Small intestine (tissue), 7 donors: ENCODE data around the gene CAMTA1. TPM values are rescaled to one million over a fixed set of nuclear protein-coding genes. Genes with fewer than 3 reads are reported as not detected.
A peak's percentile ranks its signal among the peaks of the same experiment; 100 is the strongest.

Experiments used
- DNase-seq, 2 donors: peaks; one replicate each; pipeline versions ENCODE4 v3.0.0 to v3.0.0-alpha.2; 2013
- FAIRE-seq: peaks from 2 replicates; lab custom pipeline; 2012; peaks lifted over from hg19 to GRCh38; lab: Jason Lieb, UNC
- H3K27ac ChIP-seq, 3 donors: one replicate each; pipeline ENCODE4 v1.5.1; 2013; ENCODE audit warnings: low read length in 2 of 3, mild to moderate bottlenecking in 2 of 3, control low read depth in 1 of 3, inconsistent platforms in 1 of 3, low read depth in 1 of 3, moderate library complexity in 1 of 3
- H3K27me3 ChIP-seq, 3 donors: one replicate each; pipeline ENCODE4 v1.6.1; 2013; ENCODE audit warnings: low read length in 3 of 3, inconsistent platforms in 1 of 3; ENCODE audit not compliant: control insufficient read depth in 3 of 3, insufficient read depth in 3 of 3
- H3K36me3 ChIP-seq, 3 donors: one replicate each; pipeline ENCODE4 v1.6.1; 2013; ENCODE audit warnings: low read length in 3 of 3, inconsistent platforms in 1 of 3, low read depth in 1 of 3, mild to moderate bottlenecking in 1 of 3, moderate library complexity in 1 of 3; ENCODE audit not compliant: control insufficient read depth in 3 of 3, insufficient read depth in 2 of 3
- H3K4me1 ChIP-seq, 3 donors: one replicate each; pipeline ENCODE4 v1.6.1; 2013; ENCODE audit warnings: low read length in 2 of 3, inconsistent platforms in 1 of 3, low read depth in 1 of 3, mild to moderate bottlenecking in 1 of 3, moderate library complexity in 1 of 3; ENCODE audit not compliant: control insufficient read depth in 3 of 3, insufficient read depth in 2 of 3
- H3K4me3 ChIP-seq, 3 donors: one replicate each; pipeline ENCODE4 v1.5.1; 2013; ENCODE audit warnings: low read length in 3 of 3, control low read depth in 1 of 3, inconsistent platforms in 1 of 3, low read depth in 1 of 3, mild to moderate bottlenecking in 1 of 3, moderate library complexity in 1 of 3
- H3K9me3 ChIP-seq, 2 donors: one replicate each; pipeline ENCODE4 v1.6.1; 2013; ENCODE audit warnings: low read depth in 1 of 2, low read length in 1 of 2; ENCODE audit not compliant: control insufficient read depth in 2 of 2, insufficient read depth in 1 of 2
- WGBS, 3 donors: extraction: QIAGEN DNeasy Blood & Tissue Kit; methylation state at CpG; one replicate each; pipeline ENCODE4 v1.1.7; 2013; 5-methylcytosine and 5-hydroxymethylcytosine counted together
- polyA plus RNA-seq, 4 donors: library from polyadenylated mRNA; stranded (reverse) in 3 of 4; unstranded in 1 of 4; fragments of 200-250 nt in 3 of 4; fragments of 120-200 nt in 1 of 4; gene quantifications; one replicate each; pipeline versions ENCODE4 v1.2.1 to v1.2.3, GENCODE V29; 2013
- donor health status: healthy with polysubstance abuse.
- donor health status: control.
- donor health status: control.
- donor health status: Bipolar disorder and iron deficiency.
- donor health status: healthy.

The CAMTA1 gene
- polyA plus RNA-seq, 4 donors = 57.6 to 177 (median 147) TPM

DNA sequence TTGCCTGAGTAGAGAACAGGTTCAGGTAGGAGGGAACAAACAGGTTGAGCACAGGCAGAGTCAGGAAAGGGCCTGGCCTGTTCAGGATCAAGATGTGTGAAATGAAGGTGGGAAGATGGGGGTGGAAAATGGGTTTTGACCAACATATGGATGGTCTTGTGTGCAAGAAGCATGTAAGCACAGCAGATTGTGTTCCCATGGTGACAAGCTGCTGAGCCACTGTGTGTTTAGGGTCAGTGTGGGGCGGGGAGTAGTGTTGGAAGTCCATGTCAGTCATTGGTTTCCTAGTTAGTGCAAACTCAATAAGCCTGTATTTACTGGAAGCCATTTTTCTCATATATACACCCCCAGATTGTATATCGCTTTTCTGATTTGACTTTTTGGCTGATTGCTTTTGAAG lies 111.9 kb downstream of the CAMTA1 start:
- WGBS, 3 donors = 88 to 98% (median 94%) methylated on average over 2 of the region's 2 CpGs
- H3K27me3 ChIP-seq = no peaks in the 10 kb centered on the region
- no peak for FAIRE-seq

DNA sequence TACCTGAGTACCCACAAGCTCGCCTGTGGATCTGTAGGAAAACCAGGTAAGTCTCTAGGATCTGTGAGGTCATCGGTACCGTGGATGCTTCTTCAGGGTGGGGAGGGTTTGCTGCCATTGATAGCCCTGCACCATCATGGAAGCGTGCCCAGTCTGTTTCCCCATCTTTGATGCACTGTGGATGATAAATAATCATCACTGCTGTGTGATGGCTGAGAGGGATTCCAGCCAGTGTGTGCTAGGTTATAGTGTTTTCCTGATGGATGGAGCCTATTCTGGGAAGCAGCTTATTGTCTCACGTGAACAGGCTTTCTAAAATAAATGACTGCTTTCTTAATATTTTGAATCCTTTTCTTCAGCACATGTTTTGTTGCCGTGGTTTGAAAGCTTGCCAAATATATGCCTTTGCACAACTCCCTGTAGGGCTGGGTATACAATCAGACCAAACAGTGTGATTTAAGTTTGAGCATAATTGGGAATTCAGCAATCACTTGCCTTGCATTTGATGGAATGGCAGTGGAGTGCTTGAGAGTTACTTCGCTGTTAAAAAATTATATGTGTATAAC lies 113.8 kb downstream of the CAMTA1 start:
- H3K27ac ChIP-seq = no peak overlapping the region
- DNase-seq (no peak), FAIRE-seq (no peak)
- no peak overlapping the region for H3K4me3 ChIP-seq
- H3K27me3 ChIP-seq = no peaks in the 10 kb centered on the region
- no peaks in the 10 kb centered on the region for H3K4me1 ChIP-seq
- no peaks in the 10 kb centered on the region for H3K36me3 ChIP-seq
- 77 to 87% (median 79%) methylated on average over 7 of the region's 7 CpGs for WGBS, 3 donors
- H3K9me3 ChIP-seq = no peaks in the 10 kb centered on the region

More for the DNA sequence above, 111.9 kb downstream of the CAMTA1 start:
- Histone ChIP-seq H3K9me3 (no peaks in the 10 kb centered on the region), H3K36me3 (no peaks in the 10 kb centered on the region), H3K4me1 (no peaks in the 10 kb centered on the region), H3K4me3 (no peak overlapping the region), H3K27ac (no peak overlapping the region)
- DNase-seq = no peak

- 13 to 49% (median 45%) methylated on average over 4 of the region's 4 CpGs for WGBS, 3 donors
- Histone ChIP-seq H3K4me1 (no peaks in the 10 kb centered on the region), H3K4me3 (no peak overlapping the region), H3K27me3 (no peaks in the 10 kb centered on the region), H3K36me3 (no peaks in the 10 kb centered on the region), H3K27ac (no peak overlapping the region), H3K9me3 (no peaks in the 10 kb centered on the region)
- peak; percentile 56 to 60 for DNase-seq
- FAIRE-seq = no peak
Observed at GRCh38 chr1:6899621-6900020, 114.4 kb downstream of the CAMTA1 start.

DNA sequence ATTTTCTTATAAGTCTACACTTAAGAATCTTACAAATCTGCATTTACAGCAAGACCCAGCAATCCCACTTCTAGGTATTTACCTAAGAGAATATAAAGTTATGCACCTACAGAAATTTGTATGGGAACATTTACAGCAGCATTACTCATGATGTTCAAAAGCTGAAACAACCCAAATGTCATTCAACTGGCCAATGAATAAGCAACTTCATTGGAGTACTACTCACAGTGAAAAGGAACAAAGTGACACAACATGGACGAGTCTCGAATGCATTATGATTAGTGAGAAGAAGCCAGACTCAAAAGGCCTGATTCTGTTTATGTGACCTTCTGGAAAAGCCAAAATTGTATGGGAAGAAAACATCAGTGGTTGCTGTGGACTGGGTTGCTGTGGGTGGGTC lies 116.9 kb downstream of the CAMTA1 start:
- WGBS, 3 donors = 82 to 91% (median 89%) methylated on average over 2 of the region's 2 CpGs
- peaks cover 0 to 3% (median 0%) of the 10 kb centered on the region in 3 donors for H3K4me1 ChIP-seq
- H3K27me3 ChIP-seq = no peaks in the 10 kb centered on the region
- no peaks in the 10 kb centered on the region for H3K9me3 ChIP-seq
- H3K27ac ChIP-seq = no peak overlapping the region
- FAIRE-seq (no peak), DNase-seq (no peak)
- H3K4me3 ChIP-seq = no peak overlapping the region
- no peaks in the 10 kb centered on the region for H3K36me3 ChIP-seq

- FAIRE-seq = no peak
- no peaks in the 10 kb centered on the region for H3K9me3 ChIP-seq
- no peak overlapping the region for H3K27ac ChIP-seq
- DNase-seq = no peak
- no peaks in the 10 kb centered on the region for H3K27me3 ChIP-seq
- peaks cover 0 to 4% (median 0%) of the 10 kb centered on the region in 3 donors for H3K4me1 ChIP-seq
- no peaks in the 10 kb centered on the region for H3K36me3 ChIP-seq
- 93 to 95% (median 94%) methylated on average over 17 of the region's 17 CpGs for WGBS, 3 donors
- H3K4me3 ChIP-seq = no peak overlapping the region
Observed at GRCh38 chr1:6904476-6905170, 119.4 kb downstream of the CAMTA1 start.

DNA sequence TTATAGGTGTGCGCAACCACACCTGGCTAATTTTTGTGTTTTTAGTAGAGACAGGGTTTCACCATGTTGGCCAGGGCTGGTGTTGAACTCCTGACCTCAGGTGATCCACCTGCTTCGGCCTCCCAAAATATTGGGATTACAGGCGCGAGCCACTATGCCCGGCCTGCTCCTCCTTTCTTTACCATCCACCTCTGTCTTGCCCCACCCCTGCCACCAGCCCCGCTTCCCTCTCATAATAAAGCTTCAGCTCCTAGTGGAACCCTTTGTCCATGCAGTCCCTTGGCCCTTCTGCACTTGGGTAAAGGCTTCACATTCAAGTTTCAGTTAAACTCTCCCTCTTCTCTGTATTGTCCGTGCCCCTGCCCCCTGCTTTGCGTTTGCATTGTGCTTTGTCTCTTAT lies 120.1 kb downstream of the CAMTA1 start:
- H3K4me3 ChIP-seq = no peak overlapping the region
- no peaks in the 10 kb centered on the region for H3K9me3 ChIP-seq
- 86 to 89% (median 87%) methylated on average over 8 of the region's 8 CpGs for WGBS, 3 donors
- H3K4me1 ChIP-seq = peaks cover 0 to 4% (median 0%) of the 10 kb centered on the region in 3 donors
- H3K27ac ChIP-seq = no peak overlapping the region
- no peaks in the 10 kb centered on the region for H3K36me3 ChIP-seq
- no peak for DNase-seq
- FAIRE-seq = no peak
- no peaks in the 10 kb centered on the region for H3K27me3 ChIP-seq

DNA sequence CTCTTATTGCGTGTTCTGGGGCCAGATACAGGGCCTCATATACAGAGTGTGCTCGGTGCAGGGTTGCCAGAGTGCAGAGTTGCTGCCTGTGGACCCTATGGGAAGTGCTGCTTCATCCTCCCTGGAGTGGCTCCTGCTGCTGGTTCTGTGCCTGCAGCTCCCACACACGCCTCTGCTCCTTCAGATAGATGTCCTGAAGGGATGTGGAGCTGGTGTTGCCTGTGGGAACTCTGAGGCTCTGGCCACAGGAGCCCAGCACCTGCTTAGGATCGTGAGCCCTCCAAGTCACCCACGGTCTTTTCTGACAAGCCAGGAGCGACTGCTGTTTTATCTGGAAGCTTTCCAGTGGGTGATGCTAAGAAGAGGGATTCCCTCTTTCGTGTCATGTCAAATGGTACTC lies 120.5 kb downstream of the CAMTA1 start:
- 51 to 78% (median 67%) methylated on average over 7 of the region's 7 CpGs for WGBS, 3 donors
- no peaks in the 10 kb centered on the region for H3K27me3 ChIP-seq
- no peak for DNase-seq
- H3K27ac ChIP-seq = no peak overlapping the region
- H3K4me3 ChIP-seq = no peak overlapping the region
- no peak for FAIRE-seq
- no peaks in the 10 kb centered on the region for H3K9me3 ChIP-seq
- no peaks in the 10 kb centered on the region for H3K36me3 ChIP-seq
- H3K4me1 ChIP-seq = peaks cover 0 to 4% (median 0%) of the 10 kb centered on the region in 3 donors

DNA sequence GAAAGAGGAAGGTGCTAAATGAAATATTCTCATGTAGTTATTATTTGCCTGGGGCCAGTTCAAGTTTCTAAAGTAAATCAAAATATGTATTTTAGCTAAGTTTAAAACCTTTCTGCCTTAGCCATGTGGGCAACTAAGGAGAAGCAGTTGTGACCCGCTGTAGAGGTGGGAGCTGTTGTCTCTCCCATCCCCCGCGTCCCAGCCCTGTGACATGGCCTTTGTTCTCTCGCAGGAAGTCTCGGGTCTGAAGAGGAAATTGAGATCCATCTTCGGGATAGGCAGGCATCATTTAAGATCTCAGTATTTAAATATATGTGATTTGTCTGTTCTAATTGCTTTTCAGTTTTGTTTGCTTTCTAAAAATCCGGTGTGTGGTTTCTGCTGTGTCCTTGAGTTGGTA lies 121.5 kb downstream of the CAMTA1 start:
- Histone ChIP-seq H3K9me3 (no peaks in the 10 kb centered on the region), H3K4me3 (no peak overlapping the region), H3K4me1 (peaks cover 0 to 4% (median 0%) of the 10 kb centered on the region in 3 donors), H3K27me3 (no peaks in the 10 kb centered on the region), H3K27ac (no peak overlapping the region), H3K36me3 (no peaks in the 10 kb centered on the region)
- no peak for FAIRE-seq
- 33 to 37% (median 33%) methylated on average over 7 of the region's 7 CpGs for WGBS, 3 donors
- DNase-seq = no peak
